GM19395 (cell line): Measurements from ENCODE around the gene P4HA1.
"Not testable (repeated sequence)": the region's sequence is repeated elsewhere in the genome, so short reads cannot be mapped to it uniquely, and the experiment has no call there.

ENCODE experiments used
- ATAC-seq: cut with Tn5 transposase; IDR thresholded peaks from one replicate; pipeline ENCODE4 v1.9.1; 2021; ENCODE audit warnings: mild to moderate bottlenecking, moderate library complexity; ENCODE audit not compliant: unreplicated experiment

P4HA1 gene

DNA sequence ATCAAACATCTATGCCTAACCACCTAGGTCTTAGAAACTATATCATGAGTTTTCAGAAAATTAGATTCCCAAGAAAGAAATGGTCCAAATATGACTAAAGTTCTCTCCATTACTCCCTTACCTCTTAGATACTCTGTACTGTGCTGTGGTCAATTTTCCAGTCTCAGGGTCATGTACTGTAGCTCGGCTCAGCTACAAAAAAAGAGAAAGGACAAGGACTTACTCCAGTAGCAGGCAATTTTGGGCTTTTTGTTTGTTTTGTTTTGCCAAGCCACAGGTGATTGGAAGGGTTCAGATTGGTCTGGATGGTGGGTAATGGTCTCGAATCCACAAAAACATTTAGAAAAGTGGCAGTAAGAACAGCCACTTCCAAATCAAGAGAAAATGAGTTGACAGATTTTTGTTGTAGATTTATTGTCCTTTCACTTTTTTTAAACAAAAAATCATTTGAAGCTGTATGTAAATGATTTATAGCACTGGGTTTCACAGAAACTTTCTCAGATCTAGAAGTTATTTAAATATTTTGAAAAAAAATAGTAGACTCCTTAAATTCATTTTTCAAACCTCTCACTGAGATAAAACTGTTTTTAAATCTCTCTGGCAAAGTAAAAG is 52.8 kb downstream of the P4HA1 start:
- ATAC-seq = no peak

DNA sequence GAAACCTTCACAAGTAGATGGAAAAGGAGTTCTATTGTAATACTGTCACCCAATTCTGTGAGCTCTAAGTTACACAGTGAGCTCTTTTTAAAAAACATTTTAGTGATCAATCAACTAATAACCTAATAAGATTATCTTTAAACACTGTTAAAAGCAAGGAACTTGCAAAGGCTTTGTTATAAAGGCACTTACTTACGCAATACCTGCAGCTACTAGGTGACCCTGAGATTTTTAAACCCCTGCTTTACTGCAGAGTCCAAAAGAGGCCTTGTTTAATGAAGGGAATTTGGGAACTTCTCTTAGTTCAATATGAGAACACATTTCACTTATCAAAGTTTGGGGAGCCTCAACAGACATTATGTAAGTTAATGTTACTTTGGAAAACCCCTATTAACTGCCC is 53.3 kb downstream of the P4HA1 start:
- ATAC-seq = no peak

DNA sequence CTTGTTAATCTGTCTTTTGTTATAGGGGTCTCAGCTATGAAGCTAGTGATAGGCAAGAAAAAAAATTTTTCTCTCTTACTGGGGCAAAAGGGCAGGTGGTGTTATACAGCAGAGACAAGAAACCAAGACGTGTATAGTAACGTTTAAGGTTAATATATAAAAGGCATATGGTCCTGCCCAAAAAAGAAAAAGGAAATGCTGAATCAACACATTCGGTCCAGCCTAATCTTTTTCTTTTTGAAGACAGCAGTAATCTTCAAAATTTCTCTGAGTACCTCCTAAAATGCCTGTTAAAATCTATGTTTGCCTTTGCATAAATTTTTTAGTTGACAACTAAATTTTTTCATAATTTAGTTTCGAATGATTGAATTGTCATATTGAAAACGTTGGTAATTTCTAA is 54.5 kb downstream of the P4HA1 start:
- ATAC-seq = no peak

DNA sequence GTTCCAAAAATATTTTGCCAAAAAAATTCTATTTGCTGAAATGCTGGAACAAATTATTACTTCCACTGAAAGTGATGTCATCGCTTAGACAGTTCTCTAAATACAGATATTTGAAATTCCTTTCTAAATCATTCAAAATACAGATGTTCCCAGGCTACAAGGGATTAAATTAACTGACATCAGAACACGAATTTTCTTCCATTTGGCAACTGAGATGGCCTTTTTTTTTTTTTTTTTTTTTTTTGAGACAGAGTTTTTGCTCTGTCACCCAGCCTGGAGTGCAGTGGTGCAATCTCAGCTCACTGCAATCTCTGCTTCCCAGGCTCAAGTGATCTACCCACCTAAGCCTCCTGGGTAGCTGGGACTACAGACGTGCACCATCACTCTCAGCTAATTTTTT is 57.0 kb downstream of the P4HA1 start:
- no peak for ATAC-seq

DNA sequence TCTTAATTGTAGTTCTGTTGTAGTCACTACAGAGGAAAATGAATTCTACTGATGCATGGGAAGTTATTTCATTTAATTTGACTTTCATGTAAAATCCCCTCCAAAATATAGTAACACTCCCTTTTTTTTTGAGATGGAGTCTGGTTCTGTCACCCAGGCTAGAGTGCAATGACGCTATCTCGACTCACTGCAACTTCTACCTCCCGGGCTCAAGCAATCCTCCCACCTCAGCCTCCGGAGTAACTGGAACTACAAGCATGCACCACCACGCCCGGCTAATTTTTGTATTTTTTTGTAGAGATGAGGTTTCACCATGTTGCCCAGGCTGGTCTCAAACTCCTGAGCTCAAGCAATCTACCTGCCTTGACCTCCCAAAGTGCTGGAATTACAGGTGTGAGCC is 60.4 kb downstream of the P4HA1 start:
- ATAC-seq = not testable (repeated sequence)

DNA sequence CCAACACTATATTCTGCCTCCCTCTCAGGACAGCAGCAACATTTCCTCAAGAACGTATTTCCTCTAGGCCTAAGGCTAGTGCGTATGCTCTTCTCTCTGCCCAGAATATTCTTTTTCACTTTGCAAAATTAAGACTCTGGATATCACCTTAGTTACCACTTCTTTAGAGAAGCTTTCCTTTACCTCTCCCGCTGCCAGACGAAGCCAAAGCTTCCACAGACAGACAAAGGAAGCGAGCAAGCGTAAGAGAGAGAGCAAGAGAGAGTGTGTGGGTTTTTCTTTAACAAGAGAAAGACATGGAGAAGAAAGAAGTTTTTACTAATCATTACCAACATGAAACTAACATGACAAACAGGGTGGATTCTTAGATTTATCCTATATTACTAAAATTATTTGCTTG is 64.1 kb downstream of the P4HA1 start:
- no peak for ATAC-seq

DNA sequence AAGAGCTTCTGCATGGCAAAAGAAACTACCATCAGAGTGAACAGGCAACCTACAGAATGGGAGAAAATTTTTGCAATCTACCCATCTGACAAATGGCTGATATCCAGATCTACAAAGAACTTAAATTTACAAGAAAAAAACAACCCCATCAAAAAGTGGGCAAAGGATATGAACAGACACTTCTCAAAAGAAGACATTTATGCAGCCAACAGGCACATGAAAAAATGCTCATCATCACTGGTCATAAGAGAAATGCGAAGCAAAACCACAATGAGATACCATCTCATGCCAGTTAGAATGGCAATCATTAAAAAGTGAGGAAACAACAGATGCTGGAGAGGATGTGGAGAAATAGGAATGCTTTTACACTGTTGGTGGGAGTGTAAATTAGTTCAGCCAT is 70.0 kb downstream of the P4HA1 start:
- not testable (repeated sequence) for ATAC-seq

DNA sequence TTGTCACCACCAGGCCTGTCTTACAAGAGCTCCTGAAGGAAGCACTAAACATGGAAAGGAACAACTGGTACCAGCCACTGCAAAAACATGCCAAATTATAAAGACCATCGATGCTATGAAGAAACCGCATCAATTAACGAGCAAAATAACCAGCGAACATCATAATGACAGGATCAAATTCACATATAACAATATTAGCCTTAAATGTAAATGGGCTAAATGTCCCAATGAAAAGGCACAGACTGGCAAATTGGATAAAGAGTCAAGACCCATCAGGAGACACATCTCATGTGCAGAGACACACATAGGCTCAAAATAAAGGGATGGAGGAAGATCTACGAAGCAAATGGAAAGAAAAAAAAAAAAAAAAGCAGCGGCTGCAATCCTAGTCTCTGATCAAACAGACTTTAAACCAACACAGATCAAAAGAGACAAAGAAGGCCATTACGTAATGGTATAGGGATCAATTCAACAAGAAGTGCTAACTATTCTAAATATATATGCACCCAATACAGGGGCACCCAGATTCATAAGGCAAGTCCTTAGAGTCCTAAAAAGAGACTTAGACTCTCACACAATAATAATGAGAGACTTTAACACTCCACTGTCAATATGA is 73.1 kb downstream of the P4HA1 start:
- ATAC-seq = not testable (repeated sequence)

DNA sequence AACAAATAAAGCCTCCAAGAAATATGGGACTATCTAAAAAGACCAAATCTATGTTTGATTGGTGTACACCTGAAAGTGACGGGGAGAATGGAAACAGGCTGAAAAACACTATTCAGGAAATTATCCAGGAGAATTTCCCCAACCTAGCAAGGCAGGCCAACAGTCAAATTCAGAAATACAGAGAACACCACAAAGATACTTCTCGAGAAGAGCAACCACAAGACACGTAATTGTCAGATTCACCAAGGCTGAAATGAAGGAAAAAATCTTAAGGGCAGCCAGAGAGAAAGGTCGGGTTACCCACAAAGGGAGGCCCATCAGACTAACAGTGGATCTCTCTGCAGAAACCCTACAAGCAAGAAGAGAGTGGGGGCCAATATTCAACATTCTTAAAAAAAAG is 73.7 kb downstream of the P4HA1 start:
- not testable (repeated sequence) for ATAC-seq

DNA sequence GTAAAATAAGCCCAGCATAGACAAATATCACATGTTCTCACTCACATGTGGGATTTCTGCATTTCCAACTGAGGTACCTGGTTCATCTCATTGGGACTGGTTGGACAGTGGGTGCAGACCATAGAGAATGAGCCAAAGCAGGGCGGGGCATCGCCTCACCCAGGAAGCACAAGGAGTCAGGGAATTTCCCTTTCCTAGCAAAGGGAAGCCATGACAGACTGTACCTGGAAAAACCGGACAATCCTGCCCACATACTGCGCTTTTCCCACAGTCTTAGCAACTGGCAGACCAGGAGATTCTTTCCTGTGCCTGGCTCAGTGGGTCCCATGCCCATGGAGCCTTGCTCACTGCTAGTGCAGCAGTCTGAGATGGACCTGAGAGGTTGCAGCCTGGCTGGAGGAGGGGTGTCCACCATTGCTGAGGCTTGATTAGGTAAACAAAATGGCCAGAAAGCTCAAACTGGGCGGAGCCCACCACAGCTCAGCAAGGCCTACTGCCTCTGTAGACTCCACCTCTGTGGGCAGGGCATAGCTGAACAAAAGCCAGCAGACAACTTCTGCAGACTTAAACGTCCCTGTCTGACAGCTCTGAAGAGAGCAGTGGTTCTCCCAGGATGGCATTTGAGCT is 75.0 kb downstream of the P4HA1 start:
- not testable (repeated sequence) for ATAC-seq

DNA sequence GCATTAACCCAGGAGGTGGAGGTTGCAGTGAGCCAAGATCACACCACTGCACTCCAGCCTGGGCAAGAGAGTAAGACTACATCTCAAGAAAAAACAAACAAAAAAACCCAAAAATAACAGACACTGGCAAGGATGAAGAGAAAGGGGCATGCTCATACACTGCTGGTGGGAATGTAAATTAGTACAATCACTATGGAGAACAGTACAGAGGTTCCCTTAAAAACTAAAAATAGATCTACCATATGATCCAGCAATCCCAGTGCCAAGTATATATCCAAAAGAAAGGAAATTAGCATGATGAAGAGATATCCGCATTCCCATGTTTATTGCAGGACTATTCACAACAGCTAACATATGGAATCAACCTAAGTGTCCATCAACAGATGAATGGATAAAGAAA is 75.6 kb downstream of the P4HA1 start:
- no peak for ATAC-seq

DNA sequence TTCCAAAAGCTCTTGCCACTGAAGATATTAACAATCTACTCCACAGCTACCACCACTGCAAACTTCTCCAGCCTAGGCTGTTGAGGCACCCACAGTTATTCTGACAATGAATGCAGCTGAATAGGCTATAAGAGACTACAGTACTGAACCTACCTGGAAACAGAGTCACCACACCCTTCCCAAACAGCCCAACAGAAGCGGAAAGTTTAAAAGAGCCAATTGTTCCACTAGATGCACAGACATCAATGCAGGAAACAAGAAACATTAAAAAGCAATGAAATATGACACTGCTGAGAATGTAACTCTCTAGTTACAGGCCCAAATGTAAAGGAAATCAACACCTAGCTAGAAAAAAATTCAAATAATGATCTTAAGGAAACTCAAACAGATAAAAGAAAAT is 77.6 kb downstream of the P4HA1 start:
- ATAC-seq = no peak

DNA sequence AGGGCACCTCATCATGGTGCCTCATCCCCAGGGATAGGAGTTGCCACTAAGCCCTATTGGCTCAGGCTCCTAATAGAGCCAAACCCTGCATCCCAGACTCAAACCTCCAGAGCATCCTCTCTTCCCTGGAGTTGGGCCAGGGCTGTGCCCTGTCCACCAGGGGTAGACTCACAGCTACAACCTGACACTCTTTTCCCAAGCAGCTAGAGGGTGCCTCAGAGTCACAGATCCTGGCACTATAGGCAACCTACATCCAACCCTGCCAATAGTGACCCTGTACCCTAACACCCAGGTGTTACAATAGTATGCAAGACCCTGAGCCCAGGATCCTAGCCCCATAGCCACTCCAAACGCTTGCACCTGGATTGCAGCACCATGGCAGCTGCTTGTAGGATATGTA is 78.0 kb downstream of the P4HA1 start:
- ATAC-seq = no peak

DNA sequence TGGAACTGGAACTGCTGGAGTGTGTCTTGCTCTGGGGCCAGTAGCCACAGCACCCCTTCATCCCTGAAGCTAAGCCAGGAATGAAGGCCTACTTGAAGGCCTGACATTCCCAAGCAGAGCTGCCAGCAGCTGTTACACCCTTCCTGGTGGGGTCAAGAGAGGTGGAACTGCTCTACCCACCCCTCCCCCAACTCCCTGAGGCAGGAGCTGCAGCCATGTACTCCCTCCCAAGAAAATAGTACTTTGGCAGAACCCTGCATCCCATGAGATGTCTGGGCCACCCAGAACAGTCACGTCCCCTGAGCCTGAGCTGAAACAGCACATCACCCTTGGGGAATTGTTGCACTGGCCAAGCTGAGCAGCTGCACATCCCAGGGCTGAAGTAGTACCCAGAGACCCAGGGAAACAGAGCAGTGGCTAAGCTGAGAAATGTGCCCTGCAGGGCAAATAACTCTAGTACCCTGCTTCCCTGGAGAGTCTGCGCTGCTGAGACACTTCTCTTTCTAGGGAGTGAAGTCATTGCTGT is 78.6 kb downstream of the P4HA1 start:
- ATAC-seq = no peak

DNA sequence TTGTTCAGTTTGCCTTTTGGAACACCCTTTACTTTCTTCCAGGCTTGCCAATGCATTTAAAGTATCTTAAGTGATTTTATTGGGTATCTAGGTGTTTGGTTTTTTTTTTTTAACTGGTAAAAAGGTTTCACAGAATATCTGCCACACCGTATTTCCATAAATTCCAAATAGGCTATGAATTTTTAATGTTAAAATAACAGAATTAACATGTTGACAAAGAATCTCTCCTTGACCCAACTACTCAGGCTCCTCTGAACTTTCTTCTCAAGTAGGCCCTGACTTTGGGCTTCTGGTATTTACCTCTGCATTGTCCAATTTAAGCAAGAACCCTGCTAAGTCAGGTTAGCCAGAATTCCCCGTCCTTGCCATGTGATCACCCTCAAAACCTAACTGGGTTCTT is 80.9 kb downstream of the P4HA1 start:
- ATAC-seq = no peak

DNA sequence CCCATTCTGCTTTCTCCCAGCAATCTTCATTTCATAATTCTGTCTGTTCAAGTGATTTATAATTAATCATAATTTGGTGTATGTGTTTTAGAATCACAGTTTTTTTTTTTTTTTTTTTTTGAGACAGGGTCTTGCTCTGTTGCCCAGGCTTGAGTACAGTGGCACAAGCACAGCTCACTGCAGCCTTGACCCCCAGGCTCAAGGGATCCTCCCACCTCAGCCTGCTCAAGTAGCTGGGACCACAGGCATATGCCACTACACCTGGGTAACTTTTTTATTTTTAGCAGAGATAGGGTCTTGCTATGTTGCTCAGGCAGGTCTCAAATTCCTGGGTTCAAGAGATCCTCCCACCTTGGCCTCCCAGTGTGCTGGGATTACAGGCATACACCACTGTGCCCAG is 92.8 kb downstream of the P4HA1 start:
- no peak for ATAC-seq

DNA sequence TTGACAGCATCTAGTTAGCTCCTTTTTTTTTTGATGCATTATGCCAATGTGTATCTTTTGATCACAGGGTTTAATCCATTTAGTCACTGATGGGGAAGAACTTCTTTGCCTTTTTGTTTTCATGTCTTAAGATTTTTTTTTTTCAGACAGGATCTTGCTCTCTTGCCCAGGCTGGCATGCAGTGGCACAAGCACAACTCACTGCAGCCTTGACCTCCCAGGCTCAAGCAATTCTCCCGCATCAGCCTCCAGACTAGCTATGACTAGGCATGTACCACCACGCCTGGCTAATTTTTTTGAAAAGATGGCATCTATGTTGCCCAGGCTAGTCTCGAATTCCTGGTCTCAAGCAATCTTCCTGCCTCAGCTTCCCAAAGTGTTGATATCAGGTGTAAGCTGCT is 95.7 kb downstream of the P4HA1 start:
- ATAC-seq = no peak

DNA sequence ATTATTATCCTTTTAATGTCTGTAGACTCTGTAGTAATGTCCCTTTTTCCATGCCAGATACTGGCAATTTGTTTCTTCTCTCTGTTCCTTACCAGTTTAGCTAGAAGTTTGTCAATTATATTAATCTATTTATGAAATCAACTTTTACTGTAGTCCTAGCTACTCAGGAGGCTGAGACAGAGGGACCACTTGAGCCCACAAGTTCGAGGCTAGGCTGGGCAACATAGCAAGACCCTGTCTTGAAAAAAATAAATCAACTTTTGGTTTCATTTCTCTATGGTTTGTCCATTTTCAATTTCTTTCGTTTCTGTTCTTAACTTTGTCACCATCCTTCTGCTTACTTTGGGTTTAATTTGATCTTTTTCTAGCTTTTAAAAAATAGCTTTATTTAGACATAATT is 99.6 kb downstream of the P4HA1 start:
- ATAC-seq = no peak

DNA sequence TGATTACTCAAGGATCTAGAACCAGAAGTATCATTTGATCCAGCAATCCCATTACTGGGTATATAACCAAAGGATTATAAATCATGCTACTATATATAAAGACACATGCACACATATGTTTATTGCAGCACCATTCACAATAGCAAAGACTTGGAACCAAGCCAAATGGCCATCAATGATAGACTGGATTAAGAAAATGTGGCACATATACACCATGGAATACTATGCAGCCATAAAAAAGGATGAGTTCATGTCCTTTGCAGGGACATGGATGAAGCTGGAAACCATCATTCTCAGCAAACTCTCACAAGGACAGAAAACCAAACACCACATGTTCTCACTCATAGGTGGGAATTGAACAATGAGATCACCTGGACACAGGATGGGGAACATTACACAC is 101.2 kb downstream of the P4HA1 start:
- ATAC-seq = not testable (repeated sequence)

DNA sequence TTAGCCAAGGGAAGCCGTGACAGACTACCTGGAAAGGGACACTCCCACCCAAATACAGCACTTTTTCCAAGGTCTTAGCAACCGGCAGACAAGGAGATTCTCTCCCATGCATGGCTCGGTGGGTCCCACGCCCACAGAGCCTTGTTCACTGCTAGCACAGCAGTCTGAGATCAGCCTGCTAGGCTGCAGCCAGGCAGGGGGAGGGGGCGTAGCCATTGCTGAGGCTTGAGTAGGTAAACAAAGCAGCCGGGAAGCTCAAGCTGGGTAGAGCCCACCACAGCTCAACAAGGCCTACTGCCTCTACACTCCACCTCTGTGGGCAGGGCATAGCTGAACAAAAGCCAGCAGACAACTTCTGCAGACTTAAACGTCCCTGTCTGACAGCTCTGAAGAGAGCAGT is 106.9 kb downstream of the P4HA1 start:
- ATAC-seq = not testable (repeated sequence)

DNA sequence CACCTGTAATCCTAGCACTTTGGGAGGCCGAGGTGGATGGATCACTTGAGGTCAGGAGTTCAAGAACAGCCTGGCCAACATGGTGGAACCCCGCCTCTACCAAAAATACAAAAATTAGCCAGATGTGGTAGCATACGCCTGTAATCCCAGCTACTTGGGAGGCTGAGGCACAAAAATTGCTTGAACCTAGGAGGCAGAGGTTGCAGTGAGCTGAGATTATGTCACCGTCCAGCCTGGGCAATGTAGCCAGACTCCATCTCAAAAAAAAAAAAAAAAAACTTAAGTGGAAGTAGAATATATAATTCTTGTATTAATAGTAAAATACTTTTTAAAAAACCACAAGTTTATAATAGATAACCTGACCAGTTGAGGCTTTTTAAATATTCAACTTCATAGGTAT is 112.0 kb downstream of the P4HA1 start:
- not testable (repeated sequence) for ATAC-seq

DNA sequence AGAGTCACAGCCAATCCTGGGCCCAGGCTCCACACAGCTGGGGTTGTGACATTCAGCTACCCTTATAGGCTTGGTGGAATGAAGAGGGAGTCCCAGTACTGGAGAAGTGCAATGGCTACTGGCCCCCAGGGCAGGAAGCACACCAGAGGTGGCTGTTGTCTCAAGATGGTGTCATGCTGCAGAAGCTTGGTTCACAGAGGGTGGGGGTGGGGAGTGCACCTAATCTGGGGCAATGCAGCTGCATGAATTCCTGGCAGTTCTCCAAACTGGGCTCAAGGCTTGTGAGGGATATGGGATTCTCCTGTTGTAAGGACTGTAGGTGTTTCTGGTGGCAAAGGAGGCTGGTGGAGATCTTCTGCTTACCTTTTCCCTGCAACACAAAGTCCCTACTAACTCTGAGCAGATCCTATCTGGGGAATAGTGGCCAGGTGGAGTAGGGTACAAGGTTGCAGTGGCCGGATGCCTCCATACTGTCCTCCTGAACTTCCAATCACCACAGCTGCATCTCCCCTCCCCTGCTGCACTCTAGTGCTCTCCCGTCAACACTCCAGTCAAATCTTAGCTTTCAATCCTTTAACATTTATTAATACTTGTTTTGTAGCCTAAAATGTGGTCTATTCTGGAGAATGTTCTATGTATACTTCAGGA is 114.7 kb downstream of the P4HA1 start:
- no peak for ATAC-seq
